NOMO-1 treated with DMSO at 0.1 percent for 48 hours (cell line): ENCODE data around the gene PTPN11.
"Not testable (repeated sequence)": the region's sequence is repeated elsewhere in the genome, so short reads cannot be mapped to it uniquely, and the experiment has no call there.

Experiments used
- DNase-seq: peaks from one replicate; lab custom pipeline; 2025; ENCODE audit not compliant: unreplicated experiment; lab: John Stamatoyannopoulos, UW

PTPN11 gene

DNA sequence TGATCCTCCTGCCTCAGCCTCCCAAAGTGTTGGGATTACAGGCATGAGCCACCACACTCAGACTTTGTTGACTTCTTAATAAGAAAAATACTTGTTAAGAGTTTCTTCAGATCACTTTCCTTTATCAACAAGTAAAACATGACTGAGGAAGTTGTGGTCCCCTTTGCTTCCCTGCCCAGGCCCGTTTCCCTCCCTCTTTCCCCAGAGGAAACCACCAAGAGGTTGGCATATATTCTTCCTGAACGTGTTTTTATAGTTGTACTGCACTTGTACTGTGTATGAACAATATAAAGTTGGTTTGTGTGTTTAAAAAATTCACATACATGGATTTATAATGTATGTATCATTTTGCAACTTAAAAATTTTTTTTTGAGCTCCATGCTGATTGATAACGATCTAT lies 28.4 kb downstream of the PTPN11 start:
- DNase-seq = no peak

DNA sequence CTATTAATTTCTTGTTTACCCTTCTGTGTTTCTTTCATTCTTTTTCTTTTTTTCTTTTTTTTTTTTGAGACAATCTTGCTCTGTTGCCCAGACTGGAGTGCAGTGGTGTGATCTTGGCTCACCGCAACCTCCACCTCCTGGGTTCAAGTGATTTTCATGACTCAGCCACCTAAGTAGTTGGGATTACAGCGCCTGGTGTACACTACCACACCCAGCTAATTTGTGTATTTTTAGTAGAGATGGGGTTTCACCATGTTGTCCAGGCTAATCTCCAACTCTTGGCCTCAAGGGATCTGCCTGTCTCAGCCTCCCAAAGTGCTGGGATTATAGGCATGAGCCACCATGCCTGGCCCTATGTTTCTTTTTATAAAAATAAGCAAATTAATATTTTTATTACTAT lies 29.4 kb downstream of the PTPN11 start:
- not testable (repeated sequence) for DNase-seq

DNA sequence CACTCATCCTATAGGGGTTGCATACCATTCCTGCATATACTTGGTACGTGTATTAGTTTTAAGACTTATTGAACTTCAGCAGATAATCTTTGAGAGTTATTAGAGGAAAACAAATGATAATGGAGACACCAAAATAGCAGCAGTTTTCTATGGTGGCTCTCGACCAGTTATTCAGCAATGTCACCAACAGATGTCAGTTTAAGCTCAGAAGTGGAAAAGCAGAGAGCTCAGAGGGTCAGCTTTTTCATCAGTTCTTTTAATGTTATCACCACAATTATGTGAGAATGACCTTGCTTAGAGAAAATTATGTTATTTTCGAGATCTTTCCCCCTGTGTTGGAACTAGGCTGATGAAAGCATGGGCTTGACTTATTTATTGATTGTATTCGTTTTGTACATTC lies 32.0 kb downstream of the PTPN11 start:
- DNase-seq = no peak

GRCh38 chr12:112456029-112456428 lies 37.3 kb downstream of the PTPN11 start:
- DNase-seq = no peak

- not testable (repeated sequence) for DNase-seq
Measured at GRCh38 chr12:112457142-112457541, 38.4 kb downstream of the PTPN11 start.

GRCh38 chr12:112458330-112458729 lies 39.6 kb downstream of the PTPN11 start:
- no peak for DNase-seq

DNA sequence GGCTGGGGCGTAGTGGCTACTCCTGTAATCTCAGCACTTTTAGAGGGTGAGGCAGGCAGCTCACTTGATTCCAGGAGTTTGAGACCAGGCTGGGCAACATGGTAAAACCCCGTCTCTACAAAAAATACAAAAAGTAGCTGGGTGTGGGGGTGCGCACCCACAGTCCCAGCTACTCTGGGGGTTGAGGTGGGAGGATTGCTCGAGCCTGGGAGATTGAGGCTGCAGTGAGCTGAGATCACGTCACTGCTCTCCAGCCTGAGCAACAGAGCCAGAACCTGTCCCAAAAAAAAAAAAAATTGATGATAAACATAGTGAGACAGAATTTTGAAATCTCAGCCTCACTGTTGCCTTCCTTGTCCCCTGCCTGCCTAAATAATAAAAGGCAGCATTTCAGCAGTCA lies 40.0 kb downstream of the PTPN11 start:
- DNase-seq = no peak

GRCh38 chr12:112463478-112463877 lies 44.7 kb downstream of the PTPN11 start:
- DNase-seq = no peak

DNA sequence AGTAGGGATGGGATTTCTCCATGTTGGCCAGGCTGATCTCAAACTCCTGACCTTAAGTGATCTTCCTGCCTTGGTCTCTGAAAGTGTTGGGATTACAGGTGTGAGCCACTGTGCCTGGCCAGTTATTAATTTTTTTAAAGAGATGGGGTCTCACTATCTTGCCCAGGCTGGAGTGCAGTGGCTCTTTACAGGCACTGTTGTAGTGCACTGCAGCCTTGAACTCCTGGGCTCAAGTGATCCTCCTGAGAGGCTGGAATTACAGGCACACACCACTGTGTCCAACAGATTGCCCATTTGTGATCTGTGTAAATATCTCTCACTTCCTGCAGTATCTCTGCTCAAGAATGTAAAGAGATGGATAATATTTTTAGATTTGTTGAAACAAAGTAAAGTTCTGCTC lies 45.9 kb downstream of the PTPN11 start:
- no peak for DNase-seq

DNA sequence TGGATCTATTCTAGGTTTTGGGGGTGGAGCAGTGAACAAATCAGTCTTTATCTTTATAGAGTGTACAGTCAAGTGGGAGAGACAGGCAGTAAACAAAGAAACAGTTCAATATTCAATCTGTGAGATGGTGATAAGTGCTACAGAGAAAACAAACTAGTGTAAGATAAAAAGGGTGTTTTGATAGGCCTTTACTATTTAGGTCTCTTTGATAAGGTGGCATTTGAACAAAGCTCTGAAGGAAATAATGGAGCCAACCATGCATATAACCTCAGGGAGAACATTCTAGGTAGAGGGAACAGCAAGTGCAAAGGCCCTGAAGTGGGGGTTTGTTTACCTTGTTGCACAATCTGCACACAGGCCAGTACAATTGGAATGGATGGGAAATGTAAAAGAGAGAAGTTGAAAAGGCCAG lies 47.3 kb downstream of the PTPN11 start:
- no peak for DNase-seq

DNA sequence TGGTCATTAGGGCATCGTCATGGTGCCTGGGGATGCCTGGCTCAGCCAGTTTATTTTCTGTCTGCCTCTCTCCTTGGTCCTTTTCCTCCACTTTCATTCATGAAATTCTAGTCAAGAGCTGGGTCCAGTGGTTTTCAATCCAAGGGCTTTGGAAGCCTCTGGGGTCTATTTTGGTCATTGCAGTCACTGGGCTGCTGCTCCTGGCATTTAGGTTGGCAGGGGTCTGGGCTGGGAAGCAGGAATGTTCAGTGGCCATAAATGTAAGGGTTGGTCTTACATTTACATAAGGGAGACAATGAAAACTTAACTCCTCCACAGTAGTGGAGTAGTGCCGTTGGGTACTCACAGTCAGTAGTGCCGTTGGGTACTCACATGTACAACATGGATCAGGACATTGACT lies 48.1 kb downstream of the PTPN11 start:
- DNase-seq = no peak

GRCh38 chr12:112468046-112468445 lies 49.3 kb downstream of the PTPN11 start:
- no peak for DNase-seq

DNA sequence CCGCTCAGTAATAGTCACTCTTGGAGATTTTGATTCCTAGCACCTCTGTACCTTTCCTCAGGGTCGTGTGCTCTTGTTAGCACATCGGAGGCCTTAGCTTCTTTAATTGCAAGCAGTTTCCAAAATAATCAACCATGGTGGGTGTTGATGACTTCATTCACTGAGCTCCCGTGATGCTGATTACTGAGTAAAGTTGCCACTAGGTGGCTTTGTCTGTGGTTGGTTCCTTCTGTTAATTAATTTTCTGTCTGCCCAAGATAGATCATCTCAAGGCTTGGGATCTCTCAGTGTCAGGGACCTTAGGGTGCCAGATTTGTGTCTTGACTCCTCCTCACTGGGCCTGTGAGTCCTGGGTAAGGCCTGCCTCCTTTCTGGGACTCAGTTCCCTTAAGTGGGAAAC lies 54.3 kb downstream of the PTPN11 start:
- DNase-seq = no peak

- no peak for DNase-seq
Measured at GRCh38 chr12:112479413-112479812, 60.7 kb downstream of the PTPN11 start.

- DNase-seq = no peak
Measured at GRCh38 chr12:112480931-112481330, 62.2 kb downstream of the PTPN11 start.

DNA sequence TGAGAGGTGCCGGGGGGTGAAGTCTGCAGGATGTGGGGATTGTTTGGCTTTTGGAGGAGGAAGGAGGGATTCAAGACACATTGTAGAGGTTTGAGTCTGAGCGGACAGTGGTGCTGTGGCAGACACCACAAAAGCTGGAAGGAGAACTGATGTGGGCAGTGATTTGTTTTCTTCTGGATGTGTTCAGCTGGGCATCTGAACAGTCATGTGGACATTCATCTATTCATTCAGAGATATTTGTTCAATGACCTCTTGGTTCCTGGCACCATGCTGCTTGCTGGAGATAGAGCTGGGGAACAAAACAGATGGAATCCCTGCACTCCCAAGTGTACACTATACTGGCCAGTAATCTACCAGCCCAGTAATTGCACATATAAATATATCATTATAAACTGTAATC lies 64.0 kb downstream of the PTPN11 start:
- no peak for DNase-seq

DNA sequence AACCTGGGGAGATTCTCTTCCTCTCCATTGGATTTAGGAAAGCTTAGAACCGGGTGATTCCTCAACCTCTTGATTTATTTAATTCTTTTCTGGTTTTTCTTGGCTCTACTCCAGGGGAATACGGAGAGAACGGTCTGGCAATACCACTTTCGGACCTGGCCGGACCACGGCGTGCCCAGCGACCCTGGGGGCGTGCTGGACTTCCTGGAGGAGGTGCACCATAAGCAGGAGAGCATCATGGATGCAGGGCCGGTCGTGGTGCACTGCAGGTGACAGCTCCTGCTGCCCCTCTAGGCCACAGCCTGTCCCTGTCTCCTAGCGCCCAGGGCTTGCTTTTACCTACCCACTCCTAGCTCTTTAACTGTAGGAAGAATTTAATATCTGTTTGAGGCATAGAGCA lies 67.6 kb downstream of the PTPN11 start:
- no peak for DNase-seq

DNA sequence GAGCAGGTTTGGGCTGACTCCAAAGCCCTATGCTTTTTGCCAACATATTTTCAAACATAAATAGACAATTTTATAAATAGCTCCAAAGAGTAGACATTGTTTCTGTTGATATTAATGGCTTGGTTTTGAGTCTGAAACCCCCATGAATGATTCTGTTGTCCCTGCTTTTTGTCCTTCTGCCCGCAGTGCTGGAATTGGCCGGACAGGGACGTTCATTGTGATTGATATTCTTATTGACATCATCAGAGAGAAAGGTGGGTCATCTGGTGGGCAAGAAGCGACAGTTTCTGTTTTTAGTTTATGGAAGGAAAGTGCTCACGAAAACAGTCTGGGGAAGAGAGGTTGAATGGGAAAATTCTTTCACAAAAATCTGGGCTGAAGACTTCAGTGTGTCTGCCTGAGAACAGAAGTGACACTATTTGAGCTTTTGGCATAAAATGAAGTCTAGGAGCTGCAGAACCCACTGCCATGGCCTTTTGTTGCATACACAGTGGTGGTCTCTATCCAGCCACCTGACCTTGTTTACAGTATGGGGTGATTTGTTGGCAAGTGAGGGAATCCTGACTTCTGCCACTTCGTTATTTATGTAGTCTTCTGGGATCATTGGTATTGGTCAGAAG lies 69.6 kb downstream of the PTPN11 start:
- no peak for DNase-seq

GRCh38 chr12:112489456-112489855 lies 70.7 kb downstream of the PTPN11 start:
- no peak for DNase-seq

DNA sequence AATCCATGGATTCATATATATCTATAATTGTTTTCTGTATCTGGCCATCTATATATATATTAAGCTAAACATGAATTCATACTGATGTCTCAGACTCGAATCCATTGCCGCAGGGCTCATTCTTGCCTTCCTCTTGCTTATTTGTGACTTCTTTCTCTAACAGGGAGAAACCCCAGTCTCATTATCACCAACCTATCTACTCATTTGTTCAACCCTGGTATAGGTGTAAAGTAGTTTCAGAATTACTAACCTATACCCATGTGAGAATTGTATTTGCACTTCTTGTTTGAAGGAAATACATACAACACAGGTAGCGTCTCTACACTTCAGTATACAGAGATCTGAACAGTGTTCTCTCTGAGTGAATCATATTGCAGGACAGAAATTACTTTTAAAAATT lies 77.7 kb downstream of the PTPN11 start:
- no peak for DNase-seq

- DNase-seq = no peak
Measured at GRCh38 chr12:112498580-112498979, 79.8 kb downstream of the PTPN11 start.

DNA sequence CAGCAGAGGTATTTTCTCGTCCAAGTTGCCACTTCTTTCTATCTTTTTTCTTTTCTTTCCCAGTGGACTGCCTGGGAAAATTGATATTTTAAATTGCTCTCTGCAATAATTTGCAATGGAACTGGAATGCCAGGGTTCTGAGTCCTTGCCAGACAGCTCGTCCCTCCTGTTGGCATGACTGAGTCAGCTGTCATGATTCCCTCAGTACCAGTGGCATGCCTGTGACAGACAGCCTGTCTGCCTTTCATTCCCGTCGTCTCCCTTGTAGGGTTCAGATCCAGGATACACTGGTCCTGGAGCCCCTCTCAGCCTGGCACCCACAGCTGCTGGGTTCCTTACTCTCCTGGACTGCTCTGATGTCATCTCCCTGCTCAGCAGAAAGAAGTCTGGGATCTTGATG lies 84.8 kb downstream of the PTPN11 start:
- DNase-seq = no peak

DNA sequence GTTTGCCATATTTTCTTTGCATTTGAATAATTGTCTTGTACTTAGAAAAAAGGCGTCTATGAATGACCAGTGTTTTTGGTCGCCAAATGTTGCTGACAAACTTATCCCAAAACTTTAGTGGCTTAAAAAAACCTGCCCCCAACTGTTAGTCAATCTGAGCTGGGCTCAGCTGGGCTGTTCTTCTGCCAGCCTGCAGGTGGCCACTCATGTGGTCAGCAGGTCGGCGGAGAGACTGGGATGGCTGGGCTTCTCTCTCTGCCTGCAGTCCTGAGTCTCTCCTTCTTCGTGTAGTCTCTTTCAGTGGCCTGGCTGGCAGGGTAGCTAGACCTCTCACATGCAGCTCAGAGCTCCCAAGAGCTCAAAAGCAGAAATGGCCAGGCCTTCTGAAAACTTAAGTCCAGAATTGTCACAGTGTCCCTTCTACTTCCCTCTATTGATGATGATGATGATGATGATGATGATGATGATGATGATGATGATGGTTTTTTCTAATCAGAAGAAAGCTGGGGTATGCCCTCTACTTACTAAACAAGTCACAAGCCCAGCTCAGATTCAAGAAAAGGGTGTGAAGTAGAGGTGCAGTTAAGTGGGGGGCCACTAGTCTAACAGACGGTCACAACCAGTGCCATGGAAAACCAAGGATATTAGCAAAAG lies 87.9 kb downstream of the PTPN11 start:
- no peak for DNase-seq
